Measurements from ENCODE around the gene KIAA1958.

DNA sequence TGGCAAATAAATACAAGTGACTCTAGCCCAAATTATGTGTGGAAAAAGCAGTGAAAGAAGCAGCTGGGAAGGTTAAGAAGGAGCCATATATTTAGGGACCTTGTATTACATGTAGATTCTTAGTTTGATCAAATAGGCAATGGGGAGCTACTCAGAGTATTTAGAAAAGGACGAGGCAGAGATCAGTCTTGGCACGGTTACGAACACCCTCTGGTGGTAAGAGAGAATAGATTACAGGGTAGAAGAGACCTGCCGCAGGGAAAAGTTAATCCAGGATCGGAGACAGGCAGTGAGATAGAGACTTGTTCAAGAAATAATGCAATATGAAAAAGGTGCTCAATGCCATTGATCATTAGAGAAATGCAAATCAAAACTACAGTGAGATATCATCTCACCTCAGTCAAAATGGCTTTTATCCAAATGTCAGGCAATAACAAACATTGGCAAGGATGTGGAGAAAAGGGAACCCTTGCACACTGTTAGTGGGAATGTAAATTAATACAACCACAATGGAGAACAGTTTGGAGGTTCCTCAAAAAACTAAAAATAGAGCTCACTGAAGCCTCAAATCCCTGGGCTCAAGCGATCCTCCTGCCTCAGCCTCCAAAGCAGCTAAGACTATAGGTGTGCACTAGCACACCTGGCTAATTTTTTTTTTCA, 219.3 kb downstream of the KIAA1958 start:
- TF ChIP-seq CTCF (conservative IDR thresholded peaks at IDR 0.05; ENCODE audit: low read depth in 2 of 2) (peak; percentile 69 to 75), POLR2AphosphoS5 (IDR thresholded peaks at IDR 0.05; ENCODE audit: low read depth) (no peak), EZH2 (IDR thresholded peaks at IDR 0.05; ENCODE audit: low read depth, unreplicated experiment) (no peak), EZH2phosphoT487 (IDR thresholded peaks at IDR 0.05; ENCODE audit: unreplicated experiment) (no peak), ZNF331 (CRISPR knock-in tag; IDR thresholded peaks at IDR 0.05; ENCODE audit: low read depth) (no peak)
- TF ChIP-seq, protein P1, sequence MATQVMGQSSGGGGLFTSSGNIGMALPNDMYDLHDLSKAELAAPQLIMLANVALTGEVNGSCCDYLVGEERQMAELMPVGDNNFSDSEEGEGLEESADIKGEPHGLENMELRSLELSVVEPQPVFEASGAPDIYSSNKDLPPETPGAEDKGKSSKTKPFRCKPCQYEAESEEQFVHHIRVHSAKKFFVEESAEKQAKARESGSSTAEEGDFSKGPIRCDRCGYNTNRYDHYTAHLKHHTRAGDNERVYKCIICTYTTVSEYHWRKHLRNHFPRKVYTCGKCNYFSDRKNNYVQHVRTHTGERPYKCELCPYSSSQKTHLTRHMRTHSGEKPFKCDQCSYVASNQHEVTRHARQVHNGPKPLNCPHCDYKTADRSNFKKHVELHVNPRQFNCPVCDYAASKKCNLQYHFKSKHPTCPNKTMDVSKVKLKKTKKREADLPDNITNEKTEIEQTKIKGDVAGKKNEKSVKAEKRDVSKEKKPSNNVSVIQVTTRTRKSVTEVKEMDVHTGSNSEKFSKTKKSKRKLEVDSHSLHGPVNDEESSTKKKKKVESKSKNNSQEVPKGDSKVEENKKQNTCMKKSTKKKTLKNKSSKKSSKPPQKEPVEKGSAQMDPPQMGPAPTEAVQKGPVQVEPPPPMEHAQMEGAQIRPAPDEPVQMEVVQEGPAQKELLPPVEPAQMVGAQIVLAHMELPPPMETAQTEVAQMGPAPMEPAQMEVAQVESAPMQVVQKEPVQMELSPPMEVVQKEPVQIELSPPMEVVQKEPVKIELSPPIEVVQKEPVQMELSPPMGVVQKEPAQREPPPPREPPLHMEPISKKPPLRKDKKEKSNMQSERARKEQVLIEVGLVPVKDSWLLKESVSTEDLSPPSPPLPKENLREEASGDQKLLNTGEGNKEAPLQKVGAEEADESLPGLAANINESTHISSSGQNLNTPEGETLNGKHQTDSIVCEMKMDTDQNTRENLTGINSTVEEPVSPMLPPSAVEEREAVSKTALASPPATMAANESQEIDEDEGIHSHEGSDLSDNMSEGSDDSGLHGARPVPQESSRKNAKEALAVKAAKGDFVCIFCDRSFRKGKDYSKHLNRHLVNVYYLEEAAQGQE (IDR thresholded peaks at IDR 0.05; ENCODE audit: unreplicated experiment) = no peak
